ENCODE measurements around the gene OR3A3.
"Not testable (repeated sequence)": the region's sequence is repeated elsewhere in the genome, so short reads cannot be mapped to it uniquely, and the experiment has no call there.

The OR3A3 gene

DNA sequence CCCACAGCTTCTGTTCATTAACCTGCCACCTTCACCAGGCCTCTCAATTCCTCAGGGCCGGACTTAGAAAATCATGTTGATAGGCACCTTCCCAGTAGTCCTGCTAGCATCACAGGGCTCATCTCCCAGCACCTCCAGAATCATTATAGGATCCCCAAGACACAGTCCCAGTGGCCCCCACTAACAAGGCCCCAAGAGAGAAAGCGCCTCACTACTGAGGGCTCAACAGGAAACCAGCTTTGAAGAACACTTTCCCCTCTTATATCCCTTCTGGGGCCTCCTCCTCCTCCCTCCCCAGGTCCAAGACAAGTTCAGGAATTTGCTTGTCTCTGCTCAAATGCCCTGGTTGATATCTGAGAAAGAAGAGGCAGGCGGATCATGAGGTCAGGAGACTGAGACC, at the start of gene OR3A3:
OR3A3 (plus strand) TSS at position 301 of the 400 bp plus-strand sequence.
- no peak for DNase-seq (ENCODE audit: low spot score)

GRCh38 chr17:3371167-3371566, 40.0 kb upstream of the OR3A3 start:
- not testable (repeated sequence) for DNase-seq (ENCODE audit: low spot score)

GRCh38 chr17:3378321-3378720, 32.8 kb upstream of the OR3A3 start:
- no peak for DNase-seq (ENCODE audit: low spot score)

DNA sequence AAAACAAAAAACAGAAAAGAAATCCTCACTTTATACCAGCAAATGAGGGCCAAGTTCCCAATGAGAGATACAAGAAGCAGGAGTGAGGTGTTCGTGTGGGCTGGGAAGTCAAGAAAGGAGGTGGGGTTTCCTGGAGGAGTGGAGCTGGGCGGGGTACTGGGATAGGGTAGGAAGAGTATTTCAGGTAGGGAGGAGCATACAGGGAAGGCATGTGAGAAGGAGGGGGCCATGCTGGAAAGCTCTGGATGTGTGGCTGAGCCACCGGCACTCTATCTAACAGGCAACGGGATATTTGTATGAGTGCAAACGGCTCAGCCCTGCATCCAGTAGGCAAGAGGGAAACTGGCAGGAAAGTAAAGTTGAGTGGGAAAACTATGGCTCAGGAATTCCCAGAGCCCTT, 29.2 kb upstream of the OR3A3 start:
- no peak for DNase-seq (ENCODE audit: low spot score)

DNA sequence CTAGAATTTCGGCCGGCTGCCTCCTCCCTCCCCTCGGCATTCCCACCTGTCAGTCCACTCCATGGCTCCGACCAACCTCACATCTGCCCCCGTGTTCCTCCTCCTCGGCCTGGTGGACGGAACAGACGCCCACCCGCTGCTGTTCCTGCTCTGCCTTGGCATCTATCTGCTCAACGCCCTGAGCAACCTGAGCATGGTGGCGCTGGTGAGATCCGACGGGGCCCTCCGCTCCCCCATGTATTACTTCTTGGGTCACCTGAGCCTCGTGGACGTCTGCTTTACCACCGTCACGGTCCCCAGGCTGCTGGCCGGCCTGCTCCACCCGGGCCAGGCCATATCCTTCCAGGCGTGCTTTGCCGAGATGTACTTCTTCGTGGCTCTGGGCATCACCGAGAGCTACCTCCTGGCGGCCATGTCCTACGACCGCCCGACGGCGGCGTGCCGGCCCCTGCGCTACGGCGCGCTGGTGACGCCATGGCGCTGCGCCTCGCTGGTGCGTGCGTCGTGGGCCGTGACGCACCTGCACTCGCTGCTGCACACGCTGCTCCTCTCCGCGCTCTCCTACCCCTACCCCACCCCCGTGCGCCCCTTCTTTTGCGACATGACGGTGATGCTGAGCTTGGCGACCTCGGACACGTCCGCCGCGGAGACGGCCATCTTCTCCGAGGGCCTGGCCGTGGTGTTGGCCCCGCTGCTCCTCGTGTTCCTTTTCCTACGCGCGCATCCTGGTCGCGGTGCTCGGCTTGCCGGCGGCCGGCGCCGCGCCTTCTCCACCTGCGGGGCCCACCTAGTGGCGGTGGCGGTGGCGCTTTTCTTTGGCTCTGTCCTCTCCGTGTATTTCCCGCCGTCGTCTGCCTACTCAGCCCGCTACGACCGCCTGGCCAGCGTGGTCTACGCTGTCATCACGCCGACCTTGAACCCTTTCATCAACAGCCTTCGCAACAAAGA, 25.0 kb upstream of the OR3A3 start, which contains the start of gene OR3A2:
OR3A2 (minus strand) TSS at position 440 of the 948 bp plus-strand sequence.
- no peak for DNase-seq (ENCODE audit: low spot score)

GRCh38 chr17:3389791-3390190, 21.4 kb upstream of the OR3A3 start:
- DNase-seq (ENCODE audit: low spot score), result no peak

DNA sequence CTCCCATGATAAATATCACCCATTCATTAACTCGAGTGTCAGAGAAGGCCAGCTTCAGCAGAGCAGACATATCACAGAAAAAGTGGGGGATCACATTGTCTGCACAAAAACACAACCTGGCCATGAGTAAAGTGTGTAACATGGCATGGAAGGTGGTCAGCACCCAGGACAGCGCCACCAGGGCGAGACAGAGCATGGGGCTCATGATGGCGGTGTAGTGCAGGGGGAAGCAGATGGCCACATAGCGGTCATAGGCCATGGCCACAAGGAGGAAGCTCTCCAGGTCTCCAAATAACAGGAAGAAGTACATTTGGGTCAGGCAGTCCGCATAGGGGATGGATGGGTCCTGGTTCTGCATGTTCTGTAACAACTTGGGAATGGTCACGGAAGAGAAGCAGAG, 13.4 kb upstream of the OR3A3 start:
- DNase-seq (ENCODE audit: low spot score), result not testable (repeated sequence)

- DNase-seq (ENCODE audit: low spot score), result no peak
Measured at GRCh38 chr17:3398310-3398709, 12.9 kb upstream of the OR3A3 start, which contains the start of gene OR1E1. Gene OR1E1 (minus strand): TSS chr17:3398410. CDS start chr17:3398410, 0 bp downstream.

- no peak for DNase-seq (ENCODE audit: low spot score)
Measured at GRCh38 chr17:3400055-3400454, 11.1 kb upstream of the OR3A3 start.

DNA sequence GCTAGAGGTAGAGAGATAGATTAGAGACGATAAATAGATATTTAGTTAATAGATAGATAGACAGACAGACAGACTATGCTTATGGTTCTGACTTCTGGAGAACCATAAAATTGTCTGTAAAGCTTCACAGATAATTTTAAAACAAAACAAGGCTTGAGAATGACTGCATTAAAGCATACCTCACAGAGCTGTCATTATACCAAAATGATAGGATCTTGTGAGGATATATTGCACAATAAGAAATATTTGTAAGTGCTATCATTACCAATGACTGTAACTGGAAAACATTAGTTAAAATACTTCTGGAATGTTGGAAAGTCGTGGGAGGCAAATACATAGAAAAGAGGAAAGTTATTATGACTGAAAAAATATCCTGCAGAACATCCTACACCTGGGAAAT, 9.4 kb upstream of the OR3A3 start:
- DNase-seq (ENCODE audit: low spot score), result no peak

DNA sequence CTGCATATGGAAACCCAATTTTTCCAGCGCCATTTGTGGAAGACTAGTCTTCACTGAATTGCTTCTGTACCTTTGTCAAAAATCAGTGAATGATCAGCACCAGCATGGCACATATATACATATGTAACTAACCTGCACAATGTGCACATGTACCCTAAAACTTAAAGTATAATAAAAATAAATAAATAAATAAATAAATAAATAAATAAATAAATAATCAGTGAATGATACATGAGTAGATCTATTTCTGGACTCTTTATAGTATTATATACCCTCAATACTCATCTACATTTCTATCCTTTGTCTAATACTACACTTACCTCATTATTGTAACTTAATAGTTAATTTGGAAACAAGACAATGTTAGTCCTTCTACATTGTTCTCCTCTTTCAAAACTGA, 7.3 kb upstream of the OR3A3 start:
- DNase-seq (ENCODE audit: low spot score), result not testable (repeated sequence)

GRCh38 chr17:3412216-3412615, 1.0 kb downstream of the OR3A3 start:
- DNase-seq (ENCODE audit: low spot score), result not testable (repeated sequence)

- no peak for DNase-seq (ENCODE audit: low spot score)
Measured at GRCh38 chr17:3415610-3416009, 4.4 kb downstream of the OR3A3 start.

GRCh38 chr17:3418222-3418621, 7.1 kb downstream of the OR3A3 start:
- no peak for DNase-seq (ENCODE audit: low spot score)

DNA sequence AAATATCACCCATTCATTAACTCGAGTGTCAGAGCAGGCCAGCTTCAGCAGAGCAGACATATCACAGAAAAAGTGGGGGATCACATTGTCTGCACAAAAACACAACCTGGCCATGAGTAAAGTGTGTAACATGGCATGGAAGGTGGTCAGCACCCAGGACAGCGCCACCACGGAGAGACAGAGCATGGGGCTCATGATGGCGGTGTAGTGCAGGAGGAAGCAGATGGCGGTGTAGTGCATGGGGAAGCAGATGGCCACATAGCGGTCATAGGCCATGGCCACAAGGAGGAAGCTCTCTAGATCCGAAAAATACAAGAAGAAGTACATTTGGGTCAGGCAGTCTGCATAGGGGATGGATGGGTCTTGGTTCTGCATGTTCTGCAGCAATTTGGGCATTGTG, 22.0 kb downstream of the OR3A3 start:
- not testable (repeated sequence) for DNase-seq (ENCODE audit: low spot score)

DNA sequence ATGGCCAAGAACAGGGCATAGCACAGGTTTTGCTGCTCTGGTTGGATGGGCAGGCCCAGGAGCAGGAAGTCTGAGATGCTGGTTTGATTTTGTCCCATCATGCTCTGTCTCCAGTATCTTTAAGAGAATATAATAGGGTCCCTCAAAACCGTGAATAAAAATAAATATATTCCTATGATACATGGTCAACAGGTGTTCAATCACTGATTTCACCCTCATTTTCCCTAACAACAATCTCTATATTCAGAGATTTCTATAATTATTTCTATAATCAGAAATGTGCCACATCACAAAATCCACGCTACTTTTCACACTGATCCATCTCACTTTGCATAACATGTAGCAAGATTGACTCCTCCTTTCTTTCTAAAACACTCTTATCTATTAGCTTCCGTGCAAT, 22.6 kb downstream of the OR3A3 start, which contains the start of gene OR1E2:
OR1E2 (minus strand) TSS at position 101 of the 400 bp plus-strand sequence; CDS start at position 101, 0 bp downstream.
- no peak for DNase-seq (ENCODE audit: low spot score)

- no peak for DNase-seq (ENCODE audit: low spot score)
Measured at GRCh38 chr17:3438368-3438767, 27.2 kb downstream of the OR3A3 start.

DNA sequence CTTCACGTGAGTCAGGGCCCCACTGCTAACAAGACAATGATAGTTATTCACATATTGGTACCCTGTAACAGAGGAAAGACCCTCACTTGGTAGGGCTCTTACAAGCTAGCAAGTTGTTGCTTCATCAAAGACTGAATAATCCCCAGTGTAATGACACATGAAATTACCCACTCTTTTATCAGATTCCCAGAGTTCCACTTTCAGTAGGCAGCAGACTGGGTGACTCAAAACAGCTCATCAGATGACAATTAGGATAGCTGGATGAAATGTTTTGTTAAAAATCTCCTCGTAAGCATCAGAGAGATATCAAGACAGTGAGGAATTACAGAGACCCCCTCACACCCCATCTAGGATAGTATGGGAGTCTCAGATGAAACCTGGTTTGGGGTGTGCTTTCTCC, 29.3 kb downstream of the OR3A3 start:
- no peak for DNase-seq (ENCODE audit: low spot score)

- DNase-seq (ENCODE audit: low spot score), result no peak
Measured at GRCh38 chr17:3447625-3448024, 36.5 kb downstream of the OR3A3 start.

DNA sequence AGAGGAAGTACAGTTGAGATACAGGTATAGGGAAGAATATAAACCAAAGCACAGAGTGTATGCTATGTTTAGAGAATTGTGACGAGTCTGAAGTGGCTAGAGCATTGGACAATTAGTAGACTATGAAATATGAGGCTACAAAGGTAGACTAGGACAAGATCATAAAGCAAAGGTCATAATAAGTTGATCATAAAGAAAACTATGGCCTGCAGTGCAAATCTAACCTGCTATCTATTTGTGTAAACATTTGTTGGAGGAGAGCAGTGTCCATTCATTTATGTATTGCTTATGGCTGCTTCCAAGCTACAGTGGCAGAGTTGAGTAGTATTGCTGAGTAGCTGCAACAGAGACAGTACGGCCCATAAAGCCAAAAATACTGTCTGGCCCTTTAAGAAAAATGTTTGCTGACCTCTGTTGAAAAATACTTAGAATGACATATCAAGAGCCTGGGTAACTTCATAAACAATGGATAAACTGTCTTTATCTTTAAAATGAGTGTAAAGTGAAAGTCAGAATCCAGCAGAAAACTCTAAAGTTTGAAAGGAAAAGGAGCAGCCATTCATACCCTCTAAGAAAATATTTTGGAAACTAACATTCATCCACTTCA, 37.0 kb downstream of the OR3A3 start:
- DNase-seq (ENCODE audit: low spot score), result no peak

DNA sequence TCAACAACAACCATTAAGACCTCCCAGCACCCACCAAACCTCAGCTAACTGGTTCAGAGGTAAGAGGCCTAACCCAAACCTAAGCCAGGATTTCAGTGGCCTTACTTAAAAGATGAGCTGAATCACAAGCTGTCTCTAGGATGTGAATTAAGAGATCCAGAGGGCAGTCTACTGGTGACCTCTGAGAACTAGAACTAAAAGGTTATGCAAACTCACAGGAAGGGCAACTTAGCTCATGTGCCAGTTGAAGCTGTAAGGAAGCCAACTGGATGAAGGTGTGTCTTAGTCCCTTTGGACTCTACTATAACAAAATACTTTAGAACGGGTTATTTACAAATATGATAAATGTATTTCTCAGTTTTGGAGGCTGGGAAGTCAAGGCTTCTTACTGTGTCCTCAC, 55.2 kb downstream of the OR3A3 start:
- DNase-seq (ENCODE audit: low spot score), result not testable (repeated sequence)

DNA sequence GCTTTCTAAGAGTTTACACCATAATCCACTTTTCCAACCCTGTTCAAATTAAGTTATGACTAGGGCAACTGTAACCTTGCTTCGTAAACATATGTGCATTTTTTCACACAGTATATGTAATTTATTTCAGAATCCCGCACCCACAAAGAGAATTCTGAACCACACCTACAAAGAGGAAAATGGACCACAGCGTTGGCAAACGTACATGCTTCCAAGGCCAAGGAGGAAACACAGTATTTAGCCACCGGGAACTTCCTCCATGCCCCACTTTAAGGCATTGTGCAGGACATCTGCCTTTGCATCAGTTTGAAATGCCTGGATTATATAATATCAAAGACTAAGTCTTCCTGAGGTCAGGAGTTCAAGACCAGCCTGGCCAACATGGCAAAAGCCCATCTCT, 58.4 kb downstream of the OR3A3 start:
- no peak for DNase-seq (ENCODE audit: low spot score)

DNA sequence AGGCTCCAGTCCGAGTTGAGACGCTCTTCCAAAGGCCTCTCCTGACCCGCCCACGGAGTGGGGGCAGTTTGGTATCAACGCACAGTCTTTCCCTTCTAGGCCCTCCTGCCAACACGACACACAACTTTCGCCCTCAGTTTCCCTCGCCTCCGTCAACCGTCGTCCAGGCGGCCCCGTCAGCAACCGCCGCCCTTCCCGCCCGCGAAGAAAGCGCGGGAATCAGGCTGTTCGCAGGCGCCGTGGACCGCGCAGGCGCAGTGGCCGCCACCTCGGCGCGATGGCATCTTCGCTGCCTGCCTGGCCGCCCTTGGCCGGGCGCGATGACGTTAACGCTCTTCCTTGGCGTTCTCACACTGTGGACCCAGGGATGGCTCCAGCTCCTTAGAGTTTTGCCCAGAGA, 60.4 kb downstream of the OR3A3 start, which contains the start of gene SPATA22:
SPATA22 (minus strand) TSS at position 221 of the 400 bp plus-strand sequence. CDS start 2,494 bp downstream, outside the sequence.
- no peak for DNase-seq (ENCODE audit: low spot score)
